Suppressor macrophage (primary cell): ENCODE data around the gene HOXD9.
A peak's percentile ranks its signal among the peaks of the same experiment; 100 is the strongest.

ENCODE experiments used
- DNase-seq, 4 experiments: peaks; one replicate each; pipeline ENCODE4 v3.0.0-alpha.2; 2020 to 2022

The HOXD9 gene

GRCh38 chr2:176098366-176099158, 24.0 kb upstream of the HOXD9 start:
- no peak for DNase-seq

- no peak for DNase-seq
Observed at GRCh38 chr2:176099159-176099727, 23.3 kb upstream of the HOXD9 start.

- no peak for DNase-seq
Observed at GRCh38 chr2:176099728-176100546, 22.6 kb upstream of the HOXD9 start, which contains the start of gene HOXD12. Gene HOXD12, plus strand, starts transcription at chr2:176099795. Its CDS starts 7 bp downstream, at chr2:176099802.

- no peak for DNase-seq
Observed at GRCh38 chr2:176100547-176101140, 21.9 kb upstream of the HOXD9 start.

- DNase-seq: no peak
Observed at GRCh38 chr2:176101216-176101830, 21.2 kb upstream of the HOXD9 start.

- no peak for DNase-seq
Observed at GRCh38 chr2:176101842-176102241, 20.7 kb upstream of the HOXD9 start.

- no peak for DNase-seq
Observed at GRCh38 chr2:176102309-176102866, 20.1 kb upstream of the HOXD9 start.

GRCh38 chr2:176103194-176103593, 19.3 kb upstream of the HOXD9 start:
- no peak for DNase-seq

- no peak for DNase-seq
Observed at GRCh38 chr2:176103742-176104315, 18.7 kb upstream of the HOXD9 start.

GRCh38 chr2:176104316-176105077, 18.0 kb upstream of the HOXD9 start:
- peak in 1 of 4 experiments; percentile 9 for DNase-seq

- DNase-seq: no peak
Observed at GRCh38 chr2:176105078-176105729, 17.3 kb upstream of the HOXD9 start.

- DNase-seq: no peak
Observed at GRCh38 chr2:176105730-176106580, 16.6 kb upstream of the HOXD9 start.

- peak in 1 of 4 experiments; percentile 22 for DNase-seq
Observed at GRCh38 chr2:176106581-176107539, 15.7 kb upstream of the HOXD9 start, which contains the start of gene HOXD11. Gene HOXD11, plus strand, starts transcription at chr2:176107280. Its CDS starts 76 bp downstream, at chr2:176107356.

- peak in 1 of 4 experiments; percentile 36 for DNase-seq
Observed at GRCh38 chr2:176107731-176108181, 14.8 kb upstream of the HOXD9 start.

- no peak for DNase-seq
Observed at GRCh38 chr2:176109192-176109901, 13.2 kb upstream of the HOXD9 start.

GRCh38 chr2:176109946-176110345, 12.6 kb upstream of the HOXD9 start:
- DNase-seq: no peak
